Measurements from ENCODE around the gene BSPRY. TPM values are rescaled to one million over a fixed set of nuclear protein-coding genes. Genes with fewer than 3 reads are reported as not detected.

BSPRY gene
- total RNA-seq, 1 experiment from 2014 or later, result 22.6 TPM

DNA sequence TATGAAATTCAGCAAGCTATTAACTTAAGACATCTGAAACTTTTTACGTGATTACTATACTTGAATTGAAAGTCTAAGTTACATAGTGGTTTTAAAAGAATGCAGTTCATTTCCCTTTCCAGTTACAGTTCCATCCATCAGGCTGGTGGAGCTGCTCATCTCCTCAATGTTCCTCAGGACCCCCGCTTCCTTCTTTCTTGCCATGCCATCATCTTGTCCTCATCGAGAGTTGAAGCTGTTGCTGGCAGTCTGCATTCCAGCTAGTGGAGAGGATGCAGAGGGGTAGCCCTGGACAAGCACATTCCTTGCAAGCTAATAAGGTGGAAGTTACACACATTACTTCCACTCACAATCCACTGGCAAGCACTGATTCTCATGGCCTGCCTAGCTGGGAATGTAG is 37.4 kb upstream of the BSPRY start:
- BruUV-seq (replicated peaks), result no TSS peak
- ATAC-seq, result no peak
- no peaks in the 10 kb centered on the region for H4K20me1 ChIP-seq (ENCODE audit: low read length)
- H3K4me3 ChIP-seq (ENCODE audit: low read length), result no peak overlapping the region
- H3K9ac ChIP-seq (ENCODE audit: low read length), result no peak overlapping the region
- ChIA-PET POLR2A (ENCODE audit: unreplicated experiment) (no interaction called here), CTCF (interaction anchor here (0.6 kb wide), 1 partner anchor 53 kb away, joined by 3 read pairs; no protein-coding TSS in a partner anchor)
- no peaks in the 10 kb centered on the region for H3K79me2 ChIP-seq (ENCODE audit: low read length)
- H3K4me1 ChIP-seq (ENCODE audit: insufficient read depth, low read length), result no peaks in the 10 kb centered on the region
- H3F3A ChIP-seq (ENCODE audit: low read length, unreplicated experiment), result no peaks in the 10 kb centered on the region
- no peak overlapping the region for H2AFZ ChIP-seq (ENCODE audit: low read length)
- no peaks in the 10 kb centered on the region for H3K36me3 ChIP-seq (ENCODE audit: low read depth, low read length)
- no peaks in the 10 kb centered on the region for H3K9me3 ChIP-seq (ENCODE audit: low read length)
- no peaks in the 10 kb centered on the region for H3K27me3 ChIP-seq (ENCODE audit: low read length)
- no peak overlapping the region for H3K27ac ChIP-seq (ENCODE audit: low read length)
- TF ChIP-seq, protein P1, sequence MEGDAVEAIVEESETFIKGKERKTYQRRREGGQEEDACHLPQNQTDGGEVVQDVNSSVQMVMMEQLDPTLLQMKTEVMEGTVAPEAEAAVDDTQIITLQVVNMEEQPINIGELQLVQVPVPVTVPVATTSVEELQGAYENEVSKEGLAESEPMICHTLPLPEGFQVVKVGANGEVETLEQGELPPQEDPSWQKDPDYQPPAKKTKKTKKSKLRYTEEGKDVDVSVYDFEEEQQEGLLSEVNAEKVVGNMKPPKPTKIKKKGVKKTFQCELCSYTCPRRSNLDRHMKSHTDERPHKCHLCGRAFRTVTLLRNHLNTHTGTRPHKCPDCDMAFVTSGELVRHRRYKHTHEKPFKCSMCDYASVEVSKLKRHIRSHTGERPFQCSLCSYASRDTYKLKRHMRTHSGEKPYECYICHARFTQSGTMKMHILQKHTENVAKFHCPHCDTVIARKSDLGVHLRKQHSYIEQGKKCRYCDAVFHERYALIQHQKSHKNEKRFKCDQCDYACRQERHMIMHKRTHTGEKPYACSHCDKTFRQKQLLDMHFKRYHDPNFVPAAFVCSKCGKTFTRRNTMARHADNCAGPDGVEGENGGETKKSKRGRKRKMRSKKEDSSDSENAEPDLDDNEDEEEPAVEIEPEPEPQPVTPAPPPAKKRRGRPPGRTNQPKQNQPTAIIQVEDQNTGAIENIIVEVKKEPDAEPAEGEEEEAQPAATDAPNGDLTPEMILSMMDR (conservative IDR thresholded peaks at IDR 0.05; ENCODE audit: low read depth, low read length), result no peak
- TF ChIP-seq EZH2 (IDR thresholded peaks at IDR 0.05; ENCODE audit: low read length, unreplicated experiment), result no peak
- TF ChIP-seq EZH2phosphoT487 (IDR thresholded peaks at IDR 0.05; ENCODE audit: borderline replicate concordance, low read length), result no peak
- DNase-seq, result no peak
- H3K4me2 ChIP-seq (ENCODE audit: low read length), result no peak overlapping the region
- intact Hi-C loops (cut with micrococcal nuclease), result no loop called here
- H3K9me2 ChIP-seq (replicated peaks; ENCODE audit: low read length), result no peaks in the 10 kb centered on the region

DNA sequence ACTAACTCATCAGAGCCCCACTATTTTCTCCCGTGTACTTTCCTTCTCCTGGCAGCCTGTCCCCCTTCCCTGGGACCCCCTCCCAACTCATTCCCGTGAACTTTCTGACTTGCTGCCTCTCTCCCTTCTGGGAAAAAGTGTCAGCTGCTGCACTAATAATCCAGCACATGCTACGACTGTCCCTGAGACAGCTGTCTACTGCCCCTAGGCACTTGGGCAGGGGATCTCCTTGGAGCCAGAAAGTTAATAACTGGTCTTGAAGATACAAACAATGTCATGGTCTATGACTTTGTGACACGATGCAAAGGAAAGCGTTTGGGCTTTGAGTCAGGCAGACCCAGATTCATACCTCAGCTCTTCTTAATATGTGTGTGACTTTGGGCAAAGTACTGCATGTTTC is 36.1 kb upstream of the BSPRY start:
- H3K9me2 ChIP-seq (replicated peaks; ENCODE audit: low read length), result no peaks in the 10 kb centered on the region
- no peak overlapping the region for H3K27ac ChIP-seq (ENCODE audit: low read length)
- no peaks in the 10 kb centered on the region for H3F3A ChIP-seq (ENCODE audit: low read length, unreplicated experiment)
- H3K9me3 ChIP-seq (ENCODE audit: low read length), result no peaks in the 10 kb centered on the region
- H3K4me2 ChIP-seq (ENCODE audit: low read length), result no peak overlapping the region
- H4K20me1 ChIP-seq (ENCODE audit: low read length), result no peaks in the 10 kb centered on the region
- ChIA-PET CTCF (interaction anchor here (0.6 kb wide), 1 partner anchor 274 kb away, joined by 3 read pairs; no protein-coding TSS in a partner anchor), POLR2A (ENCODE audit: unreplicated experiment) (no interaction called here)
- BruUV-seq (replicated peaks), result no TSS peak
- no peak for TF ChIP-seq EZH2 (IDR thresholded peaks at IDR 0.05; ENCODE audit: low read length, unreplicated experiment)
- TF ChIP-seq EZH2phosphoT487 (IDR thresholded peaks at IDR 0.05; ENCODE audit: borderline replicate concordance, low read length), result no peak
- TF ChIP-seq, protein P1 (conservative IDR thresholded peaks at IDR 0.05; ENCODE audit: low read depth, low read length), result no peak
- no peak overlapping the region for H3K4me3 ChIP-seq (ENCODE audit: low read length)
- H2AFZ ChIP-seq (ENCODE audit: low read length), result no peak overlapping the region
- intact Hi-C loops (cut with micrococcal nuclease), result no loop called here
- ATAC-seq, result no peak
- no peaks in the 10 kb centered on the region for H3K79me2 ChIP-seq (ENCODE audit: low read length)
- H3K36me3 ChIP-seq (ENCODE audit: low read depth, low read length), result no peaks in the 10 kb centered on the region
- H3K27me3 ChIP-seq (ENCODE audit: low read length), result no peaks in the 10 kb centered on the region
- no peak overlapping the region for H3K9ac ChIP-seq (ENCODE audit: low read length)
- H3K4me1 ChIP-seq (ENCODE audit: insufficient read depth, low read length), result no peaks in the 10 kb centered on the region
- DNase-seq, result no peak

DNA sequence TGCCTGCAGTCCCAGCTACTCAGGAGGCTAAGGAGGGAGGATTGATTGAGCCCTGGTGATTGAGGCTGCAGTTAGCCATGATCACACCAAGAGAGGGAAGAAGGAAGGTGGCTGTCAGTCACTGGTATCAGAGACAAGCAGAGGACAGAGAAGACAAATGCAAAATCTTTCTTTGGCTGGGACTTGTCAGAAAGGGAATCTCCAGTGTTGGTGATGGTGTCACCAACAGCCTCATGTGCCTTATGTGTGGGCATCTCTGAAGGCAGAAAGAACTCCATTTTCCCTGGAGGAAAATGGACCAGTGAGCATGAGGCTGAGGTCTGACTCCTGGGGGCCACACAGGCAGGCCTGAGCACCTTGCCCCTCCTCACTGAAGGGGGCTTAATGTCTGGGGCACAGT is 34.1 kb upstream of the BSPRY start:
- CTCF ChIA-PET, result no interaction called here
- no peak overlapping the region for H2AFZ ChIP-seq (ENCODE audit: low read length)
- H3K27me3 ChIP-seq (ENCODE audit: low read length), result no peaks in the 10 kb centered on the region
- POLR2A ChIA-PET (ENCODE audit: unreplicated experiment), result no interaction called here
- intact Hi-C loops (cut with micrococcal nuclease), result no loop called here
- H3K36me3 ChIP-seq (ENCODE audit: low read depth, low read length), result no peaks in the 10 kb centered on the region
- H3F3A ChIP-seq (ENCODE audit: low read length, unreplicated experiment), result no peaks in the 10 kb centered on the region
- BruUV-seq (replicated peaks), result no TSS peak
- no peaks in the 10 kb centered on the region for H3K9me3 ChIP-seq (ENCODE audit: low read length)
- DNase-seq (no peak), ATAC-seq (no peak)
- H3K4me1 ChIP-seq (ENCODE audit: insufficient read depth, low read length), result no peaks in the 10 kb centered on the region
- no peak overlapping the region for H3K4me3 ChIP-seq (ENCODE audit: low read length)
- no peak overlapping the region for H3K4me2 ChIP-seq (ENCODE audit: low read length)
- H3K9ac ChIP-seq (ENCODE audit: low read length), result no peak overlapping the region
- H3K9me2 ChIP-seq (replicated peaks; ENCODE audit: low read length), result no peaks in the 10 kb centered on the region
- no peaks in the 10 kb centered on the region for H4K20me1 ChIP-seq (ENCODE audit: low read length)
- no peaks in the 10 kb centered on the region for H3K79me2 ChIP-seq (ENCODE audit: low read length)
- TF ChIP-seq, protein P1 (conservative IDR thresholded peaks at IDR 0.05; ENCODE audit: low read depth, low read length), result no peak
- TF ChIP-seq EZH2 (IDR thresholded peaks at IDR 0.05; ENCODE audit: low read length, unreplicated experiment), result no peak
- no peak for TF ChIP-seq EZH2phosphoT487 (IDR thresholded peaks at IDR 0.05; ENCODE audit: borderline replicate concordance, low read length)
- no peak overlapping the region for H3K27ac ChIP-seq (ENCODE audit: low read length)
